Thoracic aorta (tissue), 2 donors: Measurements from ENCODE around the gene ZBED4. TPM values are rescaled to one million over a fixed set of nuclear protein-coding genes. Genes with fewer than 3 reads are reported as not detected.

Source experiments
- ATAC-seq: fragments of 150-250 bp; one replicate; pipeline ENCODE4 v1.8.0; 2017; ENCODE audit warnings: low read depth; ENCODE audit not compliant: insufficient number of reproducible peaks, low FRiP score
- DNase-seq: peaks from one replicate; pipeline ENCODE4 v3.0.0-alpha.2; 2020; ENCODE audit warnings: low spot score
- H3K27ac ChIP-seq, 2 donors: fragments of 200-600 bp; sonication (generic); 1 replicate in 1 of 2; 2 replicates in 1 of 2; pipeline ENCODE4 v1.5.1; 2016; ENCODE audit warnings: mild to moderate bottlenecking in 2 of 2, moderate library complexity in 2 of 2
- H3K27me3 ChIP-seq: fragments of 200-600 bp; sonication (generic); replicated peaks from 2 replicates; pipeline ENCODE4 v1.6.0; 2016; ENCODE audit warnings: mild to moderate bottlenecking; ENCODE audit not compliant: insufficient read depth
- H3K36me3 ChIP-seq: fragments of 200-600 bp; sonication (generic); one replicate; pipeline ENCODE4 v1.5.1; 2016
- H3K4me1 ChIP-seq, 2 donors: fragments of 200-600 bp; sonication (generic); 1 replicate in 1 of 2; 2 replicates in 1 of 2; pipeline versions ENCODE4 v1.5.1 to v1.6.0; 2016; ENCODE audit warnings: low read depth in 2 of 2, mild to moderate bottlenecking in 1 of 2; ENCODE audit not compliant: control insufficient read depth in 1 of 2
- H3K4me3 ChIP-seq: fragments of 200-600 bp; sonication (generic); 2 replicates; pipeline ENCODE4 v1.5.1; 2016; ENCODE audit warnings: mild to moderate bottlenecking
- H3K9me3 ChIP-seq: fragments of 200-600 bp; sonication (generic); 2 replicates; pipeline ENCODE4 v1.5.1; 2016
- total RNA-seq, 2 donors: library from RNA; depleted of rRNA; stranded (reverse); fragments of >200 nt; gene quantifications; one replicate each; pipeline versions ENCODE4 v1.1.0 to v1.2.3, GENCODE V29; 2016
- TF ChIP-seq, protein P1 (sequence below): fragments of 200-600 bp; sonication (generic); IDR thresholded peaks from one replicate; pipeline ENCODE4 v1.5.1; 2019; ENCODE audit warnings: antibody characterized with exemption

ZBED4 gene
- total RNA-seq, 2 donors from 2014 or later: 9.2 to 15.1 TPM

DNA sequence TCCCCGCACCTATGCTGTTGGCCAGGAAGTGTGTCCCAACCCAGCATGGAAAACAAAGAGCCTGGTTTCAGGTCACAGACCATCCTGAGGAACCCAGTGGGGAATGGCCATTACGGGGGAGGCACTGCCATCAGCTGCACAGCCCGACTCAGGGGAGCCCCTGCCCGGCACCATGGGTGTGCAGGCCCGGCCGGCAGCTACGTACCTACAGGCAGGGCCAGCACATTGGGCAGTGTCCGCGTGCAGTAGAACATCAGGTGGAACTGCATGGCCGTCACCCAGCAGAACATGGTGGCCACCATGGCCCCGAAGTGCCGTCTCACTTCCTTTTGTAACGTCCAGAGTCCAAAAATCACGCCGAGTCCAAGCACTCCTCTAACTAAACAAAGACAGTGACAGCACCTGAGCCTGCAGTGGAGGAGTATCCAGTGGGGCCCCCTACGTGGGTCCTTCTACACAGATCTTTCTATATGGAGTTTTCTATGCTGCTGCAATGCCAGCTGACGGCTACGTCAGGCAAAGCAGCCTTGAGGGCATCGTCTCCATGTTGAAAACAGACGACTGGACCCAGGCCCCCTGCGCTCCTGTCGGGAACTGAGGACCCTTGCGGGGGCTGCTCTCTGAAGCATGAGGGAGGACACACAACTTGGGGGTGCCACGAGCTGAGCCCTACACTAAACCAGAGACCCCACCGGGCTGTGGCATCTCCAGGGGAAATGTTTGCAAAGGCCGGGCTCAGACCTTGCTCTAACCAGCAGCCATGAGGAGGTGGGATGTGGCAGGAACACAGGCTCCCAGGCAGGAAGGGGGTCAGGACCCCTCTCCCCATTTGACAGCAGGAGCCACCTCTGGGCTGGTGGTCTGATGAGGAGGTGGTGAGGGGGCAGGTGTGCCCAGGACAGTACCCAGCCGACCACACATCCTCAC, 56.8 kb downstream of the ZBED4 start:
- ATAC-seq (no peak), DNase-seq (no peak)
- H3K4me1 ChIP-seq: no peaks in the 10 kb centered on the region
- peaks cover 28% of the 10 kb centered on the region for H3K36me3 ChIP-seq
- TF ChIP-seq, protein P1, sequence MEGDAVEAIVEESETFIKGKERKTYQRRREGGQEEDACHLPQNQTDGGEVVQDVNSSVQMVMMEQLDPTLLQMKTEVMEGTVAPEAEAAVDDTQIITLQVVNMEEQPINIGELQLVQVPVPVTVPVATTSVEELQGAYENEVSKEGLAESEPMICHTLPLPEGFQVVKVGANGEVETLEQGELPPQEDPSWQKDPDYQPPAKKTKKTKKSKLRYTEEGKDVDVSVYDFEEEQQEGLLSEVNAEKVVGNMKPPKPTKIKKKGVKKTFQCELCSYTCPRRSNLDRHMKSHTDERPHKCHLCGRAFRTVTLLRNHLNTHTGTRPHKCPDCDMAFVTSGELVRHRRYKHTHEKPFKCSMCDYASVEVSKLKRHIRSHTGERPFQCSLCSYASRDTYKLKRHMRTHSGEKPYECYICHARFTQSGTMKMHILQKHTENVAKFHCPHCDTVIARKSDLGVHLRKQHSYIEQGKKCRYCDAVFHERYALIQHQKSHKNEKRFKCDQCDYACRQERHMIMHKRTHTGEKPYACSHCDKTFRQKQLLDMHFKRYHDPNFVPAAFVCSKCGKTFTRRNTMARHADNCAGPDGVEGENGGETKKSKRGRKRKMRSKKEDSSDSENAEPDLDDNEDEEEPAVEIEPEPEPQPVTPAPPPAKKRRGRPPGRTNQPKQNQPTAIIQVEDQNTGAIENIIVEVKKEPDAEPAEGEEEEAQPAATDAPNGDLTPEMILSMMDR: no peak
- no peaks in the 10 kb centered on the region for H3K9me3 ChIP-seq
- H3K4me3 ChIP-seq: no peak overlapping the region
- no peak overlapping the region for H3K27ac ChIP-seq
- H3K27me3 ChIP-seq: no peaks in the 10 kb centered on the region

DNA sequence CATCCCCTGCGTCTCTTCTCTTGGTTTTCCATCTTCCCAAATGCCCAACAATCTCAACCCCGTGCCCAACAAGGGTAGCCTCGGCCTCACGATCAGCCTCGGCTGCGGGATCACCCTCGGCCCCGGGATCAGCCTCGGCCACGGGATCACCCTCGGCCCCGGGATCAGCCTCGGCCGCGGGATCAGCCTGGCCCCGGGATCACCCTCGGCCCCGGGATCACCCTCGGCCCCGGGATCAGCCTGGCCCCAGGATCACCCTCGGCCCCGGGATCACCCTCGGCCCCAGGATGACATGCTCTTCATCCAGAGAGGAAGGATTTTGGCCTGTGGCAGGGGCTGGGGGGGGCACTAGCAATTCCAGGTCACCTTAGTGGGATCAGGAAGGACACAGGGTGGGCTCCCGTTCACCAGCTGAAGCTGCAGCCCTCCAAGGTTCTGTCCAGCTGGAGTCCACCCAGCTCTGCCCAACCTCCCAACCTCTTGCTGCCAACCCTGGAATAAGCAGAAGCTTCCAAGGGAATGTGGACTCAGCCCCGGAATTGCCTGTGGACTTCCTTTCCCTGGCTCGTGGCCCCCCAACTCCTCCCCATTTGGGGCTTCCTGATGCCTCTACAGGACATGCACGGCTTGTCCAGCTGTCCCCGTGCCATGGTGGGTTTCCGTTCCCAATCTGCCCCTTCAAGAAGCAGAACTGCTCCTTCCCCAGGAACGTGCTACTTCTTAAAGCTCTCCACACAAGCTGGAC, 58.4 kb downstream of the ZBED4 start:
- DNase-seq: no peak
- TF ChIP-seq, protein P1: no peak
- Histone ChIP-seq H3K27me3 (no peaks in the 10 kb centered on the region), H3K36me3 (peaks cover 27% of the 10 kb centered on the region), H3K27ac (no peak overlapping the region), H3K9me3 (no peaks in the 10 kb centered on the region), H3K4me3 (no peak overlapping the region), H3K4me1 (peaks cover 3 to 4% of the 10 kb centered on the region in 2 donors)
- ATAC-seq: no peak

DNA sequence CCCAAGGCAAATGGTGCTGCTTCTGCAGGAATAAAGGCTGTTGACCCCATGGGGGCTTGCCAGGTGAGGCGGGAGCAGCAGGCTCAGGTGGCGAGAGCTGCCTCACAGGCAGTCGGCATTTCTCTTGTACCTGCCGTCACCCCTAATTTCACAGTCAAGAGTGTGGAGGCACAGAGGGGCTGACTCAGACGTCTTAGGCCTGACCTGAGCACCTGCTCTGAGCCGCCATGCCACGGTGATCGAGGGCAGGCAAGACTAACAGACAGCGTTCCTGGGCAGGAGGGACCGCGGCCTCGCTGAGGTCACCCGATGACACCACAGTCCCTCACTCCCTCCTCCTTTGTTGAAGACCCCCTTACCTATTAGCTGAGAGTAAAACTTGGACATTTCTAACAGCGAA, 59.4 kb downstream of the ZBED4 start:
- no peak overlapping the region for H3K27ac ChIP-seq
- no peak overlapping the region for H3K4me3 ChIP-seq
- H3K36me3 ChIP-seq: peaks cover 17% of the 10 kb centered on the region
- ATAC-seq (no peak), DNase-seq (no peak)
- peaks cover 3 to 12% of the 10 kb centered on the region in 2 donors for H3K4me1 ChIP-seq
- no peaks in the 10 kb centered on the region for H3K27me3 ChIP-seq
- TF ChIP-seq, protein P1: no peak
- H3K9me3 ChIP-seq: no peaks in the 10 kb centered on the region

DNA sequence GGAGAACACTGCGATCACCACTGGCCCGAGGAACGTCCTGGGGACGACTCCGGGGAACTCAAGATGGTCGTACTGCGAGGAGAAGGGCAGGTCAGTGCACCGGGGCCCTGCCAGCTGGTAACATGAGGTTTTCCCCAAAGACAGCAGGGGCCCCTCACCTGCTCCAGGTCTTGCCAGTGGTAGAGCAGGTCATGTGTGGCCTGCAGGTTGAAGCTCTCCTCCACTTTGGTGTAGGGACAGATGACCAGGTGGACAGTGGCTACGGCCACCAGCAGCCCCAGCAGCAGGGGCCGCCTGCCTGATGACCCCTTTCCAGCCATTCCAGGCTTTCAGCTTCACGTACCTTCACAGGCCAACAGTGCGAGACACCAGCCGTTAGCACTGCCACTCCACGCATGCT, 59.8 kb downstream of the ZBED4 start:
- H3K4me3 ChIP-seq: no peak overlapping the region
- H3K27ac ChIP-seq: no peak overlapping the region
- TF ChIP-seq, protein P1: no peak
- peaks cover 16% of the 10 kb centered on the region for H3K36me3 ChIP-seq
- no peaks in the 10 kb centered on the region for H3K27me3 ChIP-seq
- DNase-seq: no peak
- peaks cover 3 to 12% of the 10 kb centered on the region in 2 donors for H3K4me1 ChIP-seq
- ATAC-seq: no peak
- no peaks in the 10 kb centered on the region for H3K9me3 ChIP-seq

DNA sequence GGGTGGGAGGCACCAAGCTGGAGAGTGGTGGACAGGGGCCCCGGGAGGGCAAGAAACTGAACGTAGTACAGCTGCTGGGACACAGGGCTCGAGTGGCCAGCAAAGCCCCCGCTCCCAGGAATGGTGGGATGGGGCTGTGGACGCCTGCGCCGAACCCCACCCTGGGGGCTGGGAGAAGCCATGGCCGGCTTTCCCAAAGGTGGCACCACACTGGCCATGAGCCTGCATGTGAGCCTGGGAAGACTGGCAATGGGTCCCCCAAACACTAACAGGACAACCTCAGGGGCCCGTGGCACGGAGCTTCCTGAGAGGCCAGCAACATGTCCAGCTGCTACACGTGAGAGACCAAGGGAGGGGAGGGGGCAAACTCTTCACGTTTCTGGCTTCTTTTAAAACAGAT, 60.6 kb downstream of the ZBED4 start:
- Histone ChIP-seq H3K9me3 (no peaks in the 10 kb centered on the region), H3K36me3 (peaks cover 12% of the 10 kb centered on the region), H3K4me3 (no peak overlapping the region), H3K27ac (no peak overlapping the region), H3K27me3 (no peaks in the 10 kb centered on the region), H3K4me1 (peaks cover 7 to 18% of the 10 kb centered on the region in 2 donors)
- TF ChIP-seq, protein P1: no peak
- DNase-seq: no peak
- no peak for ATAC-seq
